K562 (cell line): ENCODE data around the gene ASIC3. TPM values are rescaled to one million over a fixed set of nuclear protein-coding genes. Genes with fewer than 3 reads are reported as not detected.

Source experiments
- AFF4 ChIP-seq: sonication (generic); formaldehyde crosslinking; IDR thresholded peaks from 2 replicates; pipeline ENCODE4 v1.8.0; 2023; ENCODE audit warnings: mild to moderate bottlenecking, missing genetic modification reagents
- GABPB2 ChIP-seq: fragments of 250-450 bp; sonication (Bioruptor Pico); conservative IDR thresholded peaks from 2 replicates; pipeline ENCODE4 v1.5.1; 2021; ENCODE audit warnings: mild to moderate bottlenecking
- HMG20A ChIP-seq: fragments of 450-650 bp; formaldehyde crosslinking; conservative IDR thresholded peaks from 2 replicates; pipeline ENCODE4 v1.4.0; 2020; ENCODE audit warnings: mild to moderate bottlenecking, mixed read lengths
- NFIX ChIP-seq: fragments of 250-450 bp; sonication (Bioruptor Pico); IDR thresholded peaks from 2 replicates; pipeline ENCODE4 v1.4.0; 2020; ENCODE audit warnings: low read depth, mild to moderate bottlenecking, moderate library complexity
- REST ChIP-seq, 2 experiments: fragments of 450-650 bp; formaldehyde crosslinking in 1 of 2; IDR thresholded peaks; 2 replicates each; pipeline versions ENCODE4 v1.4.0 to v1.6.1; 2014 to 2020; ENCODE audit warnings: mild to moderate bottlenecking in 2 of 2, borderline replicate concordance in 1 of 2, low read depth in 1 of 2
- ZNF584 ChIP-seq: fragments of 200-800 bp; sonication (Bioruptor generic); IDR thresholded peaks from 2 replicates; pipeline ENCODE4 v1.6.1; 2016; ENCODE audit warnings: low read depth, mild to moderate bottlenecking, missing genetic modification characterization, missing compliant biosample characterization
- polyA plus RNA-seq, 8 experiments: library from polyadenylated mRNA; depleted of rRNA in 4 of 8; stranded (reverse) in 5 of 8; unstranded in 3 of 8; fragments of >200 nt; fragmentation: Nextera tagmentation in 2 of 8; fragmentation: Illumina TruSeq in 1 of 8; extraction: Ambion mirVana in 2 of 8; extraction: Trizol in 1 of 8; gene quantifications; 2 replicates each; pipeline versions ENCODE4 v1.2.1 to v1.2.3, GENCODE V29; 2011 to 2014; ENCODE audit warnings: inconsistent platforms in 1 of 8, missing spikeins in 1 of 8
- total RNA-seq, 7 experiments: library from RNA; depleted of rRNA in 6 of 7; stranded (reverse); fragments of >200 nt in 6 of 7; fragmentation: Illumina TruSeq in 2 of 7; extraction: Trizol in 2 of 7; gene quantifications; 2 replicates each; pipeline versions ENCODE4 v1.2.1 to v1.2.3, GENCODE V29; 2011 to 2021; ENCODE audit warnings: low replicate concordance in 1 of 7
- TF ChIP-seq, protein P1 (sequence below): fragments of 150-350 bp; IDR thresholded peaks from 2 replicates; pipeline ENCODE4 v1.6.1; 2014; ENCODE audit warnings: low read depth, mild to moderate bottlenecking, low read length, borderline replicate concordance
- TF ChIP-seq, protein P2 (sequence below): fragments of 250-450 bp; sonication (Bioruptor Pico); IDR thresholded peaks from 2 replicates; pipeline ENCODE4 v1.8.0; 2022; ENCODE audit warnings: inconsistent platforms

The ASIC3 gene
- total and polyA plus RNA-seq, 9 of the 15 experiments (the other 6 are each of a cell fraction or from before 2014, with no cell fraction given) = 0.11 to 5.0 (median 0.87) TPM

GRCh38 chr7:151059367-151060112 is 11.2 kb downstream of the ASIC3 start, which contains the start of gene SLC4A2 (continued):
- TF ChIP-seq ZNF584 (CRISPR knock-in tag) = peak; percentile 98
- TF ChIP-seq, protein P1, sequence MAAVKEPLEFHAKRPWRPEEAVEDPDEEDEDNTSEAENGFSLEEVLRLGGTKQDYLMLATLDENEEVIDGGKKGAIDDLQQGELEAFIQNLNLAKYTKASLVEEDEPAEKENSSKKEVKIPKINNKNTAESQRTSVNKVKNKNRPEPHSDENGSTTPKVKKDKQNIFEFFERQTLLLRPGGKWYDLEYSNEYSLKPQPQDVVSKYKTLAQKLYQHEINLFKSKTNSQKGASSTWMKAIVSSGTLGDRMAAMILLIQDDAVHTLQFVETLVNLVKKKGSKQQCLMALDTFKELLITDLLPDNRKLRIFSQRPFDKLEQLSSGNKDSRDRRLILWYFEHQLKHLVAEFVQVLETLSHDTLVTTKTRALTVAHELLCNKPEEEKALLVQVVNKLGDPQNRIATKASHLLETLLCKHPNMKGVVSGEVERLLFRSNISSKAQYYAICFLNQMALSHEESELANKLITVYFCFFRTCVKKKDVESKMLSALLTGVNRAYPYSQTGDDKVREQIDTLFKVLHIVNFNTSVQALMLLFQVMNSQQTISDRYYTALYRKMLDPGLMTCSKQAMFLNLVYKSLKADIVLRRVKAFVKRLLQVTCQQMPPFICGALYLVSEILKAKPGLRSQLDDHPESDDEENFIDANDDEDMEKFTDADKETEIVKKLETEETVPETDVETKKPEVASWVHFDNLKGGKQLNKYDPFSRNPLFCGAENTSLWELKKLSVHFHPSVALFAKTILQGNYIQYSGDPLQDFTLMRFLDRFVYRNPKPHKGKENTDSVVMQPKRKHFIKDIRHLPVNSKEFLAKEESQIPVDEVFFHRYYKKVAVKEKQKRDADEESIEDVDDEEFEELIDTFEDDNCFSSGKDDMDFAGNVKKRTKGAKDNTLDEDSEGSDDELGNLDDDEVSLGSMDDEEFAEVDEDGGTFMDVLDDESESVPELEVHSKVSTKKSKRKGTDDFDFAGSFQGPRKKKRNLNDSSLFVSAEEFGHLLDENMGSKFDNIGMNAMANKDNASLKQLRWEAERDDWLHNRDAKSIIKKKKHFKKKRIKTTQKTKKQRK = no peak
- TF ChIP-seq REST (IDR thresholded peaks at IDR 0.05; ENCODE audit: borderline replicate concordance) = no peak
- no peak for TF ChIP-seq REST (CRISPR knock-in tag; IDR thresholded peaks at IDR 0.05; ENCODE audit: low read depth)
- TF ChIP-seq, protein P2, sequence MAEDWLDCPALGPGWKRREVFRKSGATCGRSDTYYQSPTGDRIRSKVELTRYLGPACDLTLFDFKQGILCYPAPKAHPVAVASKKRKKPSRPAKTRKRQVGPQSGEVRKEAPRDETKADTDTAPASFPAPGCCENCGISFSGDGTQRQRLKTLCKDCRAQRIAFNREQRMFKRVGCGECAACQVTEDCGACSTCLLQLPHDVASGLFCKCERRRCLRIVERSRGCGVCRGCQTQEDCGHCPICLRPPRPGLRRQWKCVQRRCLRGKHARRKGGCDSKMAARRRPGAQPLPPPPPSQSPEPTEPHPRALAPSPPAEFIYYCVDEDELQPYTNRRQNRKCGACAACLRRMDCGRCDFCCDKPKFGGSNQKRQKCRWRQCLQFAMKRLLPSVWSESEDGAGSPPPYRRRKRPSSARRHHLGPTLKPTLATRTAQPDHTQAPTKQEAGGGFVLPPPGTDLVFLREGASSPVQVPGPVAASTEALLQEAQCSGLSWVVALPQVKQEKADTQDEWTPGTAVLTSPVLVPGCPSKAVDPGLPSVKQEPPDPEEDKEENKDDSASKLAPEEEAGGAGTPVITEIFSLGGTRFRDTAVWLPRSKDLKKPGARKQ (CRISPR knock-in tag) = no peak
- TF ChIP-seq GABPB2 (CRISPR knock-in tag) = no peak
- no peak for TF ChIP-seq NFIX (CRISPR knock-in tag)
- no peak for TF ChIP-seq AFF4 (CRISPR knock-in tag)
- no peak for TF ChIP-seq HMG20A (CRISPR knock-in tag)
